ENCODE measurements around the gene PRKAR1B. TPM values are rescaled to one million over a fixed set of nuclear protein-coding genes. Genes with fewer than 3 reads are reported as not detected.

The PRKAR1B gene
- total and polyA plus RNA-seq, 2 donors (not counting 1 experiment from before 2014, with no cell fraction given): 4.5 to 8.6 TPM

GRCh38 chr7:511476-512145 lies 215.5 kb downstream of the PRKAR1B start:
- Histone ChIP-seq H3K27me3 (replicated peaks in 1 of 4; ENCODE audit: control extremely low read depth in 1 of 4, control insufficient read depth in 3 of 4, insufficient read depth in 4 of 4, low read length in 3 of 4) (no peaks in the 10 kb centered on the region), H3K79me2 (ENCODE audit: control insufficient read depth, insufficient read depth, low read length) (no peaks in the 10 kb centered on the region), H2AFZ (ENCODE audit: insufficient read depth, low read depth, low read length, poor library complexity, severe bottlenecking) (no peak overlapping the region), H3K9ac (ENCODE audit: low read length) (no peak overlapping the region), H3K27ac (ENCODE audit: low read length in 2 of 2) (no peak overlapping the region), H3K4me3 (ENCODE audit: control extremely low read depth in 1 of 5, extremely low read depth in 1 of 5, insufficient read depth in 1 of 5, low read depth in 2 of 5, low read length in 4 of 5) (no peak overlapping the region), H3K36me3 (replicated peaks in 1 of 2; ENCODE audit: control extremely low read depth in 1 of 2, control insufficient read depth in 1 of 2, extremely low read depth in 1 of 2, insufficient read depth in 2 of 2, low read length in 1 of 2) (no peaks in the 10 kb centered on the region), H4K20me1 (ENCODE audit: control insufficient read depth, insufficient read depth, low read length, poor library complexity, severe bottlenecking) (no peaks in the 10 kb centered on the region), H3K9me3 (ENCODE audit: control extremely low read depth in 1 of 3, control insufficient read depth in 2 of 3, insufficient read depth in 1 of 3, low read length in 2 of 3) (no peaks in the 10 kb centered on the region), H3K4me1 (ENCODE audit: control insufficient read depth in 2 of 2, insufficient read depth in 2 of 2, low read length in 2 of 2) (no peaks in the 10 kb centered on the region), H3K4me2 (replicated peaks; ENCODE audit: low read depth, low read length, poor library complexity, severe bottlenecking) (no peak overlapping the region)
- no peak overlapping the region for H3K27ac Mint-ChIP-seq
- no peak for DNase-seq
- 95% methylated on average over 22 of the region's 25 CpGs for WGBS (ENCODE audit: insufficient coverage)
- H3K4me1 Mint-ChIP-seq: peaks cover 3% of the 10 kb centered on the region
- CTCF ChIA-PET: no interaction called here
- no peaks in the 10 kb centered on the region for H3K9me3 Mint-ChIP-seq (ENCODE audit: insufficient read depth)
- no peak for ATAC-seq (ENCODE audit: low read depth)
- POLR2A ChIA-PET: no interaction called here
- intact Hi-C loops (cut with micrococcal nuclease): no loop called here
- H3K27me3 Mint-ChIP-seq: peaks cover 8% of the 10 kb centered on the region
- no peak overlapping the region for H3K4me3 Mint-ChIP-seq
- no peak for TF ChIP-seq EZH2 (IDR thresholded peaks at IDR 0.05; ENCODE audit: borderline replicate concordance, insufficient read depth, low read depth, low read length, poor library complexity, severe bottlenecking)
- no peak for TF ChIP-seq CTCF (IDR thresholded peaks at IDR 0.05)

- Histone ChIP-seq H3K4me2 (replicated peaks; ENCODE audit: low read depth, low read length, poor library complexity, severe bottlenecking) (no peak overlapping the region), H3K4me1 (ENCODE audit: control insufficient read depth in 2 of 2, insufficient read depth in 2 of 2, low read length in 2 of 2) (no peaks in the 10 kb centered on the region), H3K9ac (ENCODE audit: low read length) (no peak overlapping the region), H2AFZ (ENCODE audit: insufficient read depth, low read depth, low read length, poor library complexity, severe bottlenecking) (no peak overlapping the region), H4K20me1 (ENCODE audit: control insufficient read depth, insufficient read depth, low read length, poor library complexity, severe bottlenecking) (no peaks in the 10 kb centered on the region), H3K27ac (ENCODE audit: low read length in 2 of 2) (no peak overlapping the region), H3K79me2 (ENCODE audit: control insufficient read depth, insufficient read depth, low read length) (no peaks in the 10 kb centered on the region), H3K4me3 (ENCODE audit: control extremely low read depth in 1 of 5, extremely low read depth in 1 of 5, insufficient read depth in 1 of 5, low read depth in 2 of 5, low read length in 4 of 5) (no peak overlapping the region), H3K9me3 (ENCODE audit: control extremely low read depth in 1 of 3, control insufficient read depth in 2 of 3, insufficient read depth in 1 of 3, low read length in 2 of 3) (no peaks in the 10 kb centered on the region), H3K36me3 (replicated peaks in 1 of 2; ENCODE audit: control extremely low read depth in 1 of 2, control insufficient read depth in 1 of 2, extremely low read depth in 1 of 2, insufficient read depth in 2 of 2, low read length in 1 of 2) (no peaks in the 10 kb centered on the region), H3K27me3 (replicated peaks in 1 of 4; ENCODE audit: control extremely low read depth in 1 of 4, control insufficient read depth in 3 of 4, insufficient read depth in 4 of 4, low read length in 3 of 4) (no peaks in the 10 kb centered on the region)
- ChIA-PET CTCF (no interaction called here), POLR2A (no interaction called here)
- H3K4me1 Mint-ChIP-seq: no peaks in the 10 kb centered on the region
- no peak overlapping the region for H3K4me3 Mint-ChIP-seq
- WGBS (ENCODE audit: insufficient coverage): 93% methylated on average over 25 of the region's 25 CpGs
- intact Hi-C loops (cut with micrococcal nuclease): no loop called here
- ATAC-seq (ENCODE audit: low read depth) (no peak), DNase-seq (no peak)
- peaks cover 3% of the 10 kb centered on the region for H3K27me3 Mint-ChIP-seq
- H3K9me3 Mint-ChIP-seq (ENCODE audit: insufficient read depth): no peaks in the 10 kb centered on the region
- TF ChIP-seq CTCF (IDR thresholded peaks at IDR 0.05) (no peak), EZH2 (IDR thresholded peaks at IDR 0.05; ENCODE audit: borderline replicate concordance, insufficient read depth, low read depth, low read length, poor library complexity, severe bottlenecking) (no peak)
- no peak overlapping the region for H3K27ac Mint-ChIP-seq
Observed at GRCh38 chr7:510782-511281, 216.2 kb downstream of the PRKAR1B start.

Data from B cell (primary cell).